CD4-positive, alpha-beta T cell treated with Interleukin-6 at 100 ng/mL for 8 hours (primary cell): ENCODE data around the gene CMIP.

ENCODE experiments used
- DNase-seq: peaks from one replicate; pipeline ENCODE4 v3.0.0-alpha.2; 2020; ENCODE audit warnings: mixed read lengths, low spot score

CMIP gene

DNA sequence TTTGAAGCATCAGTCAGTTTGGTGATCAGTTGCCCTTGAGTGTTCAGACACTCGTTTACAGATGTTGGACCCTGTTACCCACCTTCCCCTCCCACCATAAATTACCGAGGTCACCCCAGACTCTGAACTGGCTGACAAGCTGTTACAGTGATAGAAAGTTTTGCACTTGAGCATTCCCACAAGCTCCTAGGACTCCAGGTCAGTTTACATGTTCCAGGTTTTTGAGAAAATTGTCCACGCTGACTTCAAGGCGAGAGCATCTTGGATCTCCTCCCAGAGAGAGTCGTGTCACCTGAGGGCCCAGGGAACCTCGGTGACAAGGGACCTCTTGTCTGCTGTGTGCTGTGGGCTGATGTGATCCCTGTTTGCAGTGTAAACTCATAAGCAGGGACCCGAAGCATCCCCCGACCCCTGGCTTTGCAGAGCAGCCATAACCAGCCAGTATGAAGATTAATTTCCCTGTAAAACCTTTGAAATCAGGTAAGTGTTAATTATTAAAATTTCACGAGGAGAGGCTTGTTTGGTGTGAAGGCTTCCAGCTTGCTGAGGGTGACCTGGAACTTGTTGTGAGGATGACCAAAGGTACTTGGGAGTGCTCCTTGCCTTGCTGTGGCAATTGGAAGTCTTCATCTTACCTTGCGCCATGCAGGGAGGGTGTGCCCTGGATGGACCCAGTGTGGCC is 91.2 kb downstream of the CMIP start:
- no peak for DNase-seq

GRCh38 chr16:81536648-81537047 is 92.0 kb downstream of the CMIP start:
- DNase-seq, result no peak

GRCh38 chr16:81537721-81538561 is 93.3 kb downstream of the CMIP start:
- DNase-seq, result no peak

GRCh38 chr16:81539009-81539758 is 94.6 kb downstream of the CMIP start:
- no peak for DNase-seq

- no peak for DNase-seq
Observed at GRCh38 chr16:81539759-81540472, 95.3 kb downstream of the CMIP start.

DNA sequence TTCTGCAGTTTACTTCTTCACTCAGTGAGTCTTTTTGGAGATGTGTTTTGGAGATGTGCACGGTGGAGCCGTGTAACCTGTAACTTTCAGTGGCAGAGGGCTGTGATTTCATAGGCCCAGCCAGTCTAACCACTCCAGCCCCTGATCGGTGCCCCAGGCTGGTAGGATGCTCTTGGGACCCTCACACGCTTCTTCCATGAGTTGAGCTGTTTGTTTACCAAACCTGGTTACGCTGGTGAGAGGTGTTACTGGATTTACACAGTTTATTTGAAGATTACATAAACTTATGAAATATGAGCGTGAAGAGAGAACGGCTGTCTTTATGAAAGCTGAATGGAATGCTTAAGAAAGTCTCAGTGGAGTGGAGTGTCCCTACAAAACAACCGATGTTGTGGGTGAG is 96.7 kb downstream of the CMIP start:
- DNase-seq, result no peak

DNA sequence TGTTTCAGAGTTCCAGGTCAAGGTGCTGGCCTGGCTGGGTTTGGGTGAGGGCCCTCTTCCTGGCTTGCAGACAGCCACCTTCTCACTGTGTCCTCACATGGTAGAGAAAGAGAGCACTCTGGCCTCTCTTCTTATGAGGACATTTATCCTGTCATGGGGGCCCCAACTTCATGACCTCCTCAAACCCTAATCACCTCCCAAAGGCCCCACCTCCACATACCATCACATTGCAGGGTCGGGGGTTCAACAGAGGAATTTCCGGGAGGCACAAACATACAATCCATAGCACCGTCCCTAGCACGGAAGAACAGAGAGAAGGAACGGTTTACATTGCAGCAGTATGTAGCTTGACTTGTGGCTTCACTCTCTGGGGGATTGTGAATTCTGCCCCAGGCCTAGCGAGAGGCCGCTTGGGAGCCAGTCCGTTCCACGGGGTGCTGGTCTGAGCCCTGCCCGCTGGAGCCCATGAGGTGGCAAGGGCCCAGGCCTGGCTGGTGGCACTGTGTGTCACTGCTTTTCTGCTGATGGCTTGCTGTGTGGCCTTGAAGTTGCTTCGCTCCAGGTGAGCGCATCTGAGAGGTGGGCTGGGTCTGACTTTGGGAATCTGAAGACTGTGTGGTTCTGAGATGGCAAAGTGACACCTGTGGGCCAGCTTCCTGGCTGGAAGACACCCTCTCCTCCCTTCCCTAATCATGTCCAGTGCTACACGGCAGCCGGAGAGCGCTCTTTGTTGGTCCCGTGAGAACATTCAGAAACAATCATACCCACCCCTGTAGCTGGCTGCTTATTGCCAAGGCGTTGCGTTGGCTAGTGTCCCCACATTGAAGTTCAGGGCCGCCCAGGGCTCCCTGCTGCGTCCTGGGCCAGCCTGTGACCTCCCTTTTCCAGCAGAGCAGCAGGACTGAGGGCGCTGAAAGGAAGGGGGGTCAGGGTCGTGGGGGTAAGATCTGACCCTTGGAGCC is 98.3 kb downstream of the CMIP start:
- DNase-seq, result no peak

GRCh38 chr16:81543571-81543970 is 99.0 kb downstream of the CMIP start:
- DNase-seq, result no peak

- no peak for DNase-seq
Observed at GRCh38 chr16:81544261-81544660, 99.7 kb downstream of the CMIP start.

DNA sequence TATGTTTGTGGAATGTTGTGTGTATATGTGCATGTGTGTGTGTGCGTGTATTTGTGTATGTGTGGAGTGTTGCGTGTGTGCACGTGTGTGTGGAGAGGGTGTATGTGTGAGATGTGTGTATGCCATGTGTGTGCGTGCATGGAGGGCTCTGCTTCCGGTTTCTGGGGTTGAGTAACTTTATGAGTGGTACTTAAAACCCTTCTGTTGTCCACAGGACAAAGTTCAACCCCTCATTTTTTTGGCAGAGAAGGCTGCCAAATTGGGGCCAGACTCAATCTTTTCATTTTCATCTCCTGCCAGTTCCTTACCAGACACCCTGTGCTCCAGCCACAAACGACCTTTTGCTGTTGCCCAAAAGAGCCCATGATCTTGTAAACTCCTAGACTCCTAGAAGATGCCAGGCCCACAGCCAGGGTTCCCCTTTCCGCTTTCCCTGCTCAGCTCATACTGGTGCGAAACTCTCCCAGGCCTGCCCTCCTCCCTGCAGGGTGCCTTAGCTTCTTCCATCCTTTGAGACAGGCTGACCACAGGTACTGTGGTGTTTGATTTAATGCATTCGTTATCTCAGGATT is 100.2 kb downstream of the CMIP start:
- no peak for DNase-seq

- no peak for DNase-seq
Observed at GRCh38 chr16:81545470-81546250, 101.1 kb downstream of the CMIP start.

GRCh38 chr16:81546781-81547180 is 102.2 kb downstream of the CMIP start:
- no peak for DNase-seq

DNA sequence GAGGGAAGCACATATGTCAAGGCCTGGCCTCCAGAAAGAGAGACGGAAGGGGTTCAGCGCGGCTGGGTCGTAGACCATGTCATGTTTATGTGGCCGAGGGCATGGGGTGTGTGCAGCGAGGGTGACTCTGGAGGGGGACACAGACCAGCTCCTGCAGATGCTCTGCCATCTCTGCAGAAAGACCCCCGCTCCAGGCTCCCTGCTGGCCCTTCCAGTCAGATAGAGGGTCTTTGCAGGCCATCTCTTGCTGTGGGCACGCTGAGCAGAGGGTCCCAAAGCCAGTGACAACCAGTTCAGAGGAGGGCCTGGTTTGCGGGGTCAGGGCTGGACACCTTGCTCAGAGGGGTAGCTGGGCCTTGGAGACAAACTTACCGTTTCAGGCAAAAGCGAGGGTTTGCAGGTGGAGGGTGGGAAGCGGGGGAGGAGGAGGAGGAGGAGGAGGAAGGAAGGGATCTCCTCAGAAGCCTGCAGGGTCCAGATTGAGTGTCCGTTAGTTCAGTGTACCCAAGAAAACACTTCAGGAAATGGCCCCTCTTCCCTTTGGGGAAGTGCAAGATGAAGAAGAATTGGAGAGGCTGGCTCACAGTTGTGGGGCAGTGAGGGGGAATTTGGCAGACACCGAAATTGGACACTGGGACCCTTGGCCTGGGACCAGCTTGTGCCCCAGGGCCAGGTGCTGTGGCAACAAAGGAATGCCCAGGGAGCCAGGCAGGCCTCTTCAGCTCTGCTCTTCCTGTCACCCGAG is 102.8 kb downstream of the CMIP start:
- no peak for DNase-seq

GRCh38 chr16:81547939-81548216 is 103.3 kb downstream of the CMIP start:
- no peak for DNase-seq

DNA sequence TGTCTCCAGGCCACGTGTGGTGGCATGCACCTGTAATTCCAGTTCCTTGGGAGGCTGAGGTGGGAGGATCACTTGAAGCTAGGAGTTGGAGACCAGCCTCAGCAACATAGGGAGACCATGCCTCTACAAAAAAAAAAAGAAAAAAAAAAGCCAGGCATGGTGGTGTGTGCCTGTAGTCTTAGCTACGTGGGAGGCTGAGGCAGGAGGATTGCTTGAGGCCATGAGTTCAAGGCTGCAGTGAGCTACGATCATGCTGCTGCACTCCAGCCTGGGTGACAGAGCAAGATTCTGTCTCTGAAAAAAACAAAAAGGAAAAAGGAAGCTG is 103.9 kb downstream of the CMIP start:
- no peak for DNase-seq

- no peak for DNase-seq
Observed at GRCh38 chr16:81548876-81549546, 104.4 kb downstream of the CMIP start.

DNA sequence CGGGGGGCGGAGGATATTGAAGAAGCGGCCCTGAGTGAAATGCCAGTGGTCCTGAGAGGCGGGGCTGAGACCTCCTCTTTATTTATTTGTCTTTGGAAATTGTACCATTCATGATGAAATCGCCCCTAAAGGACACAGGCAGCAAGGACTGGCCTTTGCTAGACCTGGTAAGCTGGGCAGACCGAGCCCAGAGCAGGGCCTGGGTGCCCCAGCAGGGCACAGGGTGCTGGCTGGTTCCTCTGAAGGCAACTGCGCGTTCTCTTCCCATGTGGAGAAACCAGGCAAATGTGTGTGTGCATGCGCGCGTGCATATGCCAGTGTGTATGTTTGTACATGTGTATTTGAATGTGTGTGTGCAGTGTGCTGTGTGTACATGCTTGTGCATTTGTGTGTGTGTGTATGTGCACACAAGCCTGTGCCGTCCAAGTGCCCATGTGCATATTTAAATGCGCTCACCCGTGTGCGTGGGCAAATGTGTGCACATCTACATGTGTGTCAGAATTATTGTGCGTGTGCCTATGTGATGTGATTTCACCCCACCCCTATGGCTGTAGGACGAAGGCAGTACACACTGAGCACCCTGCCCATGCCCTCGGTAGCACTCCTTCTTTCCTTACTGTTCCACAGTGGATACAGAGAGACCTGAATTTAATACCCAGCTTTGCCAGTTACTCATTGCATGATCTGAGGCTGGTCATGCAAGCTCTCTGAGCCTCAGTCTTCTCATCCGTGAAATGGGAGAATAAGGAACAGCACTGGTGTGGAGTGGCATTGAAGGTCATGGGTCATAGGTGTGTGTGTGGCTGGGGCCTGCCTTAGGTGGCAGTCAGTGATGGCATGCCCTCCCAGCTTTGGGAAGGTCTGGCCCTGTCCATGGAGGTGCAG is 105.2 kb downstream of the CMIP start:
- no peak for DNase-seq

DNA sequence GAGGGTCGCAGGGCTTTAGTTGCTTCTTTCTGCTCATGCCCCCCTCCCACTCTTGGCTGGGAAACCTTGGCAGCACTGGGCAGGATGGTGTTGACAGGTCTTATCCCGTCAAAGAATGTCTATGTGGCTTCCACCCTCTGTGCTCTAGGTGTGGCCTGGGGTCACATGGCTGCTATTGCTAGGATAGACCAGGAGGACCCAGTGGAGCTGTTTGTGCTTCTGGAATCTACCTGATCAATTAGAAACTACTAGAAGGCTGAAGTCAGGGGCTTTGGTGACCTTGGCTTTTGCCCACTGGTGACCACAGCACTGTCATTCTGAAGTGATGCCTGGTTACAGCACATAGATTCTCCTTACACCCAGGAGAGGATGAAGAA is 105.8 kb downstream of the CMIP start:
- no peak for DNase-seq
